ENCODE results near the gene HTR3D.

DNA sequence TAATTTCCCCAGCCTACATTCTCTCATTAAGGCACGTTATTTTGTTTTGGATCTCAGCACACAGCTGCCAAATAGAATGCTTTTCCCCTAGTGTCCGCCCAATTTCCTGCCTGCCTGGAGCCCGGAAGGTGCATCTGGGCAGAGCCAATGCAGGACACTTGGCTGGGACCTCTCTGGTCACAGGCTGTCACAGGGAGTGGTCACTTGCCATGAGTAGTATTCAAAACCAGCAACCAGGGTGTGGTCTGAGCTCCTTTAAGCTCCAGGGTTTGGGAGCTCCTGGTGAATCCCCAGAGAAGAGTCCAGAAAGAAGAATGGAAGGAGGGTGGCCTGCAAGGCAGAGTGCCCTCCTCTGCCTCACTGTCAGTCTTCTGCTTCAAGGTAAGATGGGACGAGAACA lies 21.2 kb downstream of the HTR3D start, which contains the start of gene HTR3C:
- TF ChIP-seq, protein P1, sequence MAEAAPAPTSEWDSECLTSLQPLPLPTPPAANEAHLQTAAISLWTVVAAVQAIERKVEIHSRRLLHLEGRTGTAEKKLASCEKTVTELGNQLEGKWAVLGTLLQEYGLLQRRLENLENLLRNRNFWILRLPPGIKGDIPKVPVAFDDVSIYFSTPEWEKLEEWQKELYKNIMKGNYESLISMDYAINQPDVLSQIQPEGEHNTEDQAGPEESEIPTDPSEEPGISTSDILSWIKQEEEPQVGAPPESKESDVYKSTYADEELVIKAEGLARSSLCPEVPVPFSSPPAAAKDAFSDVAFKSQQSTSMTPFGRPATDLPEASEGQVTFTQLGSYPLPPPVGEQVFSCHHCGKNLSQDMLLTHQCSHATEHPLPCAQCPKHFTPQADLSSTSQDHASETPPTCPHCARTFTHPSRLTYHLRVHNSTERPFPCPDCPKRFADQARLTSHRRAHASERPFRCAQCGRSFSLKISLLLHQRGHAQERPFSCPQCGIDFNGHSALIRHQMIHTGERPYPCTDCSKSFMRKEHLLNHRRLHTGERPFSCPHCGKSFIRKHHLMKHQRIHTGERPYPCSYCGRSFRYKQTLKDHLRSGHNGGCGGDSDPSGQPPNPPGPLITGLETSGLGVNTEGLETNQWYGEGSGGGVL (tag by site-specific recombination; IDR thresholded peaks at IDR 0.05) = no peak
- TF ChIP-seq, protein P2, sequence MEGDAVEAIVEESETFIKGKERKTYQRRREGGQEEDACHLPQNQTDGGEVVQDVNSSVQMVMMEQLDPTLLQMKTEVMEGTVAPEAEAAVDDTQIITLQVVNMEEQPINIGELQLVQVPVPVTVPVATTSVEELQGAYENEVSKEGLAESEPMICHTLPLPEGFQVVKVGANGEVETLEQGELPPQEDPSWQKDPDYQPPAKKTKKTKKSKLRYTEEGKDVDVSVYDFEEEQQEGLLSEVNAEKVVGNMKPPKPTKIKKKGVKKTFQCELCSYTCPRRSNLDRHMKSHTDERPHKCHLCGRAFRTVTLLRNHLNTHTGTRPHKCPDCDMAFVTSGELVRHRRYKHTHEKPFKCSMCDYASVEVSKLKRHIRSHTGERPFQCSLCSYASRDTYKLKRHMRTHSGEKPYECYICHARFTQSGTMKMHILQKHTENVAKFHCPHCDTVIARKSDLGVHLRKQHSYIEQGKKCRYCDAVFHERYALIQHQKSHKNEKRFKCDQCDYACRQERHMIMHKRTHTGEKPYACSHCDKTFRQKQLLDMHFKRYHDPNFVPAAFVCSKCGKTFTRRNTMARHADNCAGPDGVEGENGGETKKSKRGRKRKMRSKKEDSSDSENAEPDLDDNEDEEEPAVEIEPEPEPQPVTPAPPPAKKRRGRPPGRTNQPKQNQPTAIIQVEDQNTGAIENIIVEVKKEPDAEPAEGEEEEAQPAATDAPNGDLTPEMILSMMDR (tag by site-specific recombination; IDR thresholded peaks at IDR 0.05) = no peak
- TF ChIP-seq ZNF785 (tag by site-specific recombination; IDR thresholded peaks at IDR 0.05) = no peak

All from HEK293 (cell line).